Caco-2 (cell line): ENCODE data around the gene RASGRF1. TPM values are rescaled to one million over a fixed set of nuclear protein-coding genes. Genes with fewer than 3 reads are reported as not detected.

Experiments used
- BruUV-seq: library from RNA; stranded (reverse); fragments of 400-500 nt; replicated peaks from 2 replicates; lab custom pipeline; 2021; lab: Mats Ljungman, UMichigan
- CTCF ChIA-PET: fragments of 300-600 bp; sonication (Branson Sonifier 250); formaldehyde crosslinking; loops from one replicate; lab custom pipeline; 2022; ENCODE audit warnings: antibody characterized with exemption; lab: Charles Lee
- POLR2A ChIA-PET: fragments of 300-600 bp; sonication (Branson Sonifier 250); formaldehyde crosslinking; loops from one replicate; lab custom pipeline; 2022; ENCODE audit warnings: antibody characterized with exemption; lab: Charles Lee
- DNase-seq, 2 experiments: peaks; one replicate each; pipeline versions ENCODE4 v3.0.0 to v3.0.0-alpha.2; 2020 to 2022
- H3K27me3 ChIP-seq: replicated peaks from 2 replicates; pipeline ENCODE4 v1.6.0; 2011; ENCODE audit warnings: low read length; ENCODE audit not compliant: control insufficient read depth, insufficient read depth
- H3K36me3 ChIP-seq: 2 replicates; pipeline ENCODE4 v1.5.1; 2011; ENCODE audit warnings: low read length; ENCODE audit not compliant: control insufficient read depth, insufficient read depth
- H3K4me1 ChIP-seq: fragments of 250-450 bp; sonication (Bioruptor Pico); 2 replicates; pipeline ENCODE4 v1.5.1; 2020; ENCODE audit warnings: mild to moderate bottlenecking
- H3K4me3 ChIP-seq: 2 replicates; pipeline ENCODE4 v1.5.1; 2011; ENCODE audit warnings: low read depth, mild to moderate bottlenecking, control low read depth, low read length
- H3K9me3 ChIP-seq: fragments of 250-450 bp; sonication (Bioruptor Pico); 2 replicates; pipeline ENCODE4 v1.5.1; 2020; ENCODE audit warnings: mild to moderate bottlenecking, moderate library complexity
- H3K27ac Mint-ChIP-seq: one replicate; pipeline ENCODE4 v1.8.0; 2022; ENCODE audit warnings: mixed read lengths; ENCODE audit not compliant: unreplicated experiment
- H3K27me3 Mint-ChIP-seq: one replicate; pipeline ENCODE4 v1.8.0; 2022; ENCODE audit warnings: mixed read lengths; ENCODE audit not compliant: insufficient read depth, unreplicated experiment
- H3K36me3 Mint-ChIP-seq: one replicate; pipeline ENCODE4 v1.8.0; 2022; ENCODE audit warnings: mild to moderate bottlenecking, mixed read lengths; ENCODE audit not compliant: insufficient read depth, unreplicated experiment
- H3K4me1 Mint-ChIP-seq: one replicate; pipeline ENCODE4 v1.8.0; 2022; ENCODE audit warnings: low read depth, mixed read lengths; ENCODE audit not compliant: unreplicated experiment
- H3K4me3 Mint-ChIP-seq: one replicate; pipeline ENCODE4 v1.8.0; 2022; ENCODE audit warnings: mild to moderate bottlenecking, moderate library complexity, mixed read lengths; ENCODE audit not compliant: unreplicated experiment
- H3K9me3 Mint-ChIP-seq: one replicate; pipeline ENCODE4 v1.8.0; 2022; ENCODE audit warnings: mixed read lengths; ENCODE audit not compliant: unreplicated experiment
- CTCF ChIP-seq, 2 experiments: fragments of 200-600 bp in 1 of 2; IDR thresholded peaks; 1 replicate in 1 of 2; 2 replicates in 1 of 2; pipeline versions ENCODE4 v1.5.1 to v1.8.0; 2011 to 2022; ENCODE audit warnings: antibody characterized with exemption in 1 of 2, control low read depth in 1 of 2, inconsistent platforms in 1 of 2, low read depth in 1 of 2, low read length in 1 of 2, mild to moderate bottlenecking in 1 of 2, moderate library complexity in 1 of 2; ENCODE audit not compliant: insufficient read depth in 1 of 2, severe bottlenecking in 1 of 2, unreplicated experiment in 1 of 2
- intact Hi-C: fragments of 100-400 bp; cut with micrococcal nuclease; formaldehyde crosslinking; loops from one replicate; pipeline ENCODE4 v1.10.0; 2022; ENCODE audit not compliant: unreplicated experiment
- total RNA-seq: library from RNA; stranded (reverse); gene quantifications from 2 replicates; pipeline ENCODE4 v1.2.3, GENCODE V29; 2022

Gene RASGRF1
- total RNA-seq, 1 experiment from 2014 or later: 0.57 TPM

- ChIA-PET POLR2A (no interaction called here), CTCF (interaction anchor here (0.5 kb wide), 1 partner anchor 14 kb away, joined by 5 read pairs; the partner anchor contains the start of gene RASGRF1)
- no peak overlapping the region for H3K4me3 ChIP-seq
- no peak for DNase-seq
- Mint-ChIP-seq H3K27me3 (peaks cover 3% of the 10 kb centered on the region), H3K4me3 (no peak overlapping the region), H3K36me3 (no peaks in the 10 kb centered on the region), H3K4me1 (no peaks in the 10 kb centered on the region), H3K27ac (no peak overlapping the region), H3K9me3 (no peaks in the 10 kb centered on the region)
- H3K9me3 ChIP-seq: no peaks in the 10 kb centered on the region
- BruUV-seq: no TSS peak
- TF ChIP-seq CTCF (IDR thresholded peaks at IDR 0.05; ENCODE audit: insufficient read depth in 1 of 2, low read depth in 1 of 2, low read length in 1 of 2, severe bottlenecking in 1 of 2, unreplicated experiment in 1 of 2): no peak
- no peaks in the 10 kb centered on the region for H3K4me1 ChIP-seq
- no peaks in the 10 kb centered on the region for H3K36me3 ChIP-seq
- intact Hi-C loops: no loop called here
- no peaks in the 10 kb centered on the region for H3K27me3 ChIP-seq
Measured at GRCh38 chr15:79076661-79077060, 13.9 kb downstream of the RASGRF1 start.

GRCh38 chr15:79075256-79075655 lies 15.3 kb downstream of the RASGRF1 start:
- BruUV-seq: no TSS peak
- Histone ChIP-seq H3K36me3 (no peaks in the 10 kb centered on the region), H3K4me3 (no peak overlapping the region), H3K27me3 (no peaks in the 10 kb centered on the region), H3K9me3 (no peaks in the 10 kb centered on the region), H3K4me1 (no peaks in the 10 kb centered on the region)
- H3K27me3 Mint-ChIP-seq: peaks cover 5% of the 10 kb centered on the region
- intact Hi-C loops: no loop called here
- no peaks in the 10 kb centered on the region for H3K4me1 Mint-ChIP-seq
- ChIA-PET CTCF (no interaction called here), POLR2A (no interaction called here)
- H3K36me3 Mint-ChIP-seq: no peaks in the 10 kb centered on the region
- no peaks in the 10 kb centered on the region for H3K9me3 Mint-ChIP-seq
- H3K27ac Mint-ChIP-seq: no peak overlapping the region
- no peak overlapping the region for H3K4me3 Mint-ChIP-seq
- no peak for TF ChIP-seq CTCF (IDR thresholded peaks at IDR 0.05; ENCODE audit: insufficient read depth in 1 of 2, low read depth in 1 of 2, low read length in 1 of 2, severe bottlenecking in 1 of 2, unreplicated experiment in 1 of 2)
- DNase-seq: no peak

- no peak overlapping the region for H3K4me3 ChIP-seq
- DNase-seq: no peak
- Mint-ChIP-seq H3K9me3 (no peaks in the 10 kb centered on the region), H3K36me3 (no peaks in the 10 kb centered on the region), H3K27me3 (peaks cover 5% of the 10 kb centered on the region), H3K27ac (no peak overlapping the region), H3K4me1 (no peaks in the 10 kb centered on the region), H3K4me3 (no peak overlapping the region)
- CTCF ChIA-PET: interaction anchor here (0.6 kb wide), 1 partner anchor 961 kb away, joined by 3 read pairs; no protein-coding TSS in a partner anchor
- H3K27me3 ChIP-seq: no peaks in the 10 kb centered on the region
- TF ChIP-seq CTCF (IDR thresholded peaks at IDR 0.05; ENCODE audit: insufficient read depth in 1 of 2, low read depth in 1 of 2, low read length in 1 of 2, severe bottlenecking in 1 of 2, unreplicated experiment in 1 of 2): no peak
- intact Hi-C loops: no loop called here
- BruUV-seq: no TSS peak
- H3K4me1 ChIP-seq: no peaks in the 10 kb centered on the region
- no peaks in the 10 kb centered on the region for H3K9me3 ChIP-seq
- H3K36me3 ChIP-seq: no peaks in the 10 kb centered on the region
- POLR2A ChIA-PET: no interaction called here
Measured at GRCh38 chr15:79073336-79073735, 17.2 kb downstream of the RASGRF1 start.
